Measurements from ENCODE around the gene ALK.

DNA sequence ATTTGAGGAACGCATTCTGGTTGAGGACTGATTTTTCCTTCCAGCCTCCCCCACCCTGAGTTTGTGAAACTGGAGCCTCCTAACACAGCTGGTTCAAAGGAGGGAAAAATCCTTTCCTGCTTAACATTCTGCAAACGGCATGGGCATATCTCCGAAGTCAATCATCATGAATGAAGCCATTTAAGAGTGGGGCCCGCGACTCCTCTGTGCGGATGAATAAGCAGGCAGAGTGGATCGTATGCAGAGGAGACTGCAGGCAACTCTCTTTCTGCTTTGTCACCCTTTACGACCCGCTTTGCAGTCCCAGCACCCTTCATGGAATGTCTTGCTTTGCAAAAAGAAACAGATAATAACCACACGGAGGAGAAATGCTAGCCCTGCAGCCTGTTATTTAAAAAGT, 500.9 kb downstream of the ALK start:
- TF ChIP-seq POLR2AphosphoS5 (IDR thresholded peaks at IDR 0.05; ENCODE audit: low read depth, low read length) (no peak), SIN3A (IDR thresholded peaks at IDR 0.05; ENCODE audit: borderline replicate concordance, insufficient read depth, low read length) (no peak)
